ENCODE measurements around the gene TMEM151B. TPM values are rescaled to one million over a fixed set of nuclear protein-coding genes. Genes with fewer than 3 reads are reported as not detected.

TMEM151B gene
- total and polyA plus RNA-seq, 2 of the 13 experiments (the other 11 are each of a cell fraction or from before 2014, with no cell fraction given): not detected

- 0 out of 2 replicates have a peak, but pooled peaks have one; percentile 18 for TF ChIP-seq ZNF839 (CRISPR knock-in tag; IDR thresholded peaks at IDR 0.05; ENCODE audit: borderline replicate concordance)
- no peak for TF ChIP-seq HNRNPH1 (optimal IDR thresholded peaks at IDR 0.05; ENCODE audit: low read depth, low read length)
- no peak for TF ChIP-seq ERF (CRISPR knock-in tag; IDR thresholded peaks at IDR 0.05)
- TF ChIP-seq PRDM15 (CRISPR knock-in tag; IDR thresholded peaks at IDR 0.05): no peak
- TF ChIP-seq ZNF552 (CRISPR knock-in tag; IDR thresholded peaks at IDR 0.05; ENCODE audit: borderline replicate concordance): no peak
- TF ChIP-seq ZNF709 (CRISPR knock-in tag; IDR thresholded peaks at IDR 0.05): no peak
- no peak for TF ChIP-seq AKAP8 (CRISPR knock-in tag; IDR thresholded peaks at IDR 0.05)
- no peak for TF ChIP-seq PHF21A (CRISPR knock-in tag; IDR thresholded peaks at IDR 0.05)
- TF ChIP-seq NFE2L1 (CRISPR knock-in tag; IDR thresholded peaks at IDR 0.05; ENCODE audit: borderline replicate concordance): no peak
- no peak; the same call in 1 of the 2 replicates for TF ChIP-seq ZNF891 (CRISPR knock-in tag; IDR thresholded peaks at IDR 0.05)
- TF ChIP-seq ZNF10 (CRISPR knock-in tag; IDR thresholded peaks at IDR 0.05; ENCODE audit: borderline replicate concordance, low read depth): no peak
- peak; percentile 31; the same call in 1 of the 2 replicates for TF ChIP-seq HNF1B (CRISPR knock-in tag; IDR thresholded peaks at IDR 0.05)
- no peak for TF ChIP-seq ZMAT3 (CRISPR knock-in tag; conservative IDR thresholded peaks at IDR 0.05)
- TF ChIP-seq ZNF7 (CRISPR knock-in tag; IDR thresholded peaks at IDR 0.05): no peak
- peak; percentile 84; the same call in 1 of the 2 replicates for TF ChIP-seq ZNF274 (CRISPR knock-in tag; IDR thresholded peaks at IDR 0.05)
- no peak for TF ChIP-seq DMAP1 (CRISPR knock-in tag; IDR thresholded peaks at IDR 0.05)
- 0 out of 2 replicates have a peak, but pooled peaks have one; percentile 51 for TF ChIP-seq ZNF598 (CRISPR knock-in tag; IDR thresholded peaks at IDR 0.05; ENCODE audit: borderline replicate concordance)
- 0 out of 2 replicates have a peak, but pooled peaks have one; percentile 53 for TF ChIP-seq ZNF547 (CRISPR knock-in tag; IDR thresholded peaks at IDR 0.05)
- TF ChIP-seq SOX5 (CRISPR knock-in tag; IDR thresholded peaks at IDR 0.05; ENCODE audit: borderline replicate concordance): no peak
- TF ChIP-seq BCL3 (CRISPR knock-in tag; IDR thresholded peaks at IDR 0.05): 0 out of 2 replicates have a peak, but pooled peaks have one; percentile 30
- TF ChIP-seq IRF9 (CRISPR knock-in tag; IDR thresholded peaks at IDR 0.05; ENCODE audit: borderline replicate concordance): no peak
- no peak for TF ChIP-seq ZFP36L2 (CRISPR knock-in tag; IDR thresholded peaks at IDR 0.05)
- peak; percentile 20; the same call in 1 of the 2 replicates for TF ChIP-seq ZNF225 (CRISPR knock-in tag; IDR thresholded peaks at IDR 0.05)
These were observed 7.5 kb upstream of the TMEM151B start (continued) for GRCh38 chr6:44262467-44263353.

All from HepG2 (cell line).